NCI-H2107 treated with DMSO at 0.1 percent for 48 hours (cell line): Measurements from ENCODE around the gene SSH3.

Experiments used
- DNase-seq: peaks from one replicate; lab custom pipeline; 2025; ENCODE audit not compliant: unreplicated experiment; lab: John Stamatoyannopoulos, UW

The SSH3 gene

DNA sequence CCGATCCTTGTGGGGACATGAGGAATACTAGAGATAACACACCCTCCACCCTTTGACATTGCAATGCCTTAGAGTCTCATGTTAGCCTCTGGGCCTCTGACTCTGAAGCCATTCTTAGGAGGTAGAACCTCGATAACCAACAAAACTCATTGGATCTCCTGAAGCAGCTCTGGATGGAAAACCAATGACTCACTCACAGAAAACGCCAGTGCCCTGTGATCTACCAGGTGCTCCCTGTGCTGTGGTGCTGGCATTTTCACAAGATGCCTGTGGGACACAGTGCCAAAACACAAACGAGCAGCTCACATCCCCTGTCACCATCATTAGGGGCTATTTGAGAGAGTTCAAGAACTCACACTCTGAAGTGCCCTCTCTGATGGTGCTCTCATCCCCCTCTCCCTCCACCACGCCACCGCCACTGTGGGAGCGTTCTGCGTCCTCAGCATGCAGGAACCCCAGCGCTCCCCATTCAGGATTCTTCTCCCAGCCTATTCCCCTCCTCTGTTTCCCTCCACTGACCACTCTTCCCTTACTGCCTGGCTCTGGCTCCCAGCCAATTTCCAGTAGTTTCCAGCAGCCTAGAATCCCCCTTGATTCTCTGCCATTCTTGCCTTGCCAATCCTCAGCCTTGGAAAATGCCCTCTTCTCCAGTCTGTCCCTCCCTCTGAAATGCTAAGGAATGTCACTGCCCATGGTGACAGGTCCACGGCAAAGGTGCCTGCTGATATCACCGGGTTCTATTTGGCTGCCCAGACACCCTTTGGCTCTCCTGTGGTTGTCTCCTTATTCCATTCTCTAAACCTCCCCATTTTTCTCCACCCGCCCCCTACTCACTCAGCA is 54.7 kb downstream of the SSH3 start:
- no peak for DNase-seq
